ENCODE results near the gene FUZ. TPM values are rescaled to one million over a fixed set of nuclear protein-coding genes. Genes with fewer than 3 reads are reported as not detected.

Gene FUZ
- total and polyA plus RNA-seq, 2 experiments from 2014 or later: 11.7 to 21.1 TPM

DNA sequence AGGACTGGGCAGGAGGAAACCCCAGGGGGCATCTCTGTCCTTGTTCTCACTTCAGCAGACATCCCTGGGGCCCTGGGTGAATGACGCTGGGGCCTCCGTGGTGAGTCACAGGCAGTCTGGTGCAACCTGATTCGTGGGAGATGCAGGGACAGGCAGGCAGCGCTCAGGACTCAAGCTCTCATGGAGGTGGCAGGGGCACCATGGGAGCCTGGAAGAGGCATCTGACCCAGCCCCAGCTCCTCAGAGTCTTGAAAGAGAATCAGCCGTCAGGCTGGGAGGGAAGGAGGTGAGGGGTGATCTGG is 23.9 kb upstream of the FUZ start:
- 88 to 90% methylated on average over 5 of the region's 5 CpGs for WGBS, 2 experiments (ENCODE audit: low coverage in 1 of 2, low lambda C conversion rate in 2 of 2, missing lambda C conversion rate in 2 of 2)
- Histone ChIP-seq H3K4me3 (no peak overlapping the region), H3F3A (ENCODE audit: insufficient read depth) (0 out of 2 replicates have a peak, but pooled peaks cover 6% of the 10 kb centered on the region), H4K20me1 (ENCODE audit: insufficient read depth) (no peaks in the 10 kb centered on the region), H3K9me2 (ENCODE audit: insufficient read depth) (no peaks in the 10 kb centered on the region), H3K27ac (no peak overlapping the region), H3K79me2 (ENCODE audit: insufficient read depth) (no peaks in the 10 kb centered on the region), H3K9ac (no peak overlapping the region), H3K27me3 (replicated peaks; ENCODE audit: insufficient read depth) (no peaks in the 10 kb centered on the region), H2AFZ (no peak overlapping the region), H3K4me1 (ENCODE audit: insufficient read depth) (no peaks in the 10 kb centered on the region), H3K36me3 (ENCODE audit: low read depth) (peaks cover 11% of the 10 kb centered on the region; the same call in 1 of the 2 replicates), H3K9me3 (ENCODE audit: low read depth) (no peaks in the 10 kb centered on the region), H3K4me2 (ENCODE audit: unreplicated experiment) (no peak overlapping the region)
- in situ Hi-C loops (cut with MboI): no loop called here
- DNase-seq: no peak
- TF ChIP-seq EZH2phosphoT487 (IDR thresholded peaks at IDR 0.05; ENCODE audit: insufficient read depth, low read depth) (no peak), EZH2 (IDR thresholded peaks at IDR 0.05; ENCODE audit: insufficient read depth, poor library complexity, severe bottlenecking) (no peak)

DNA sequence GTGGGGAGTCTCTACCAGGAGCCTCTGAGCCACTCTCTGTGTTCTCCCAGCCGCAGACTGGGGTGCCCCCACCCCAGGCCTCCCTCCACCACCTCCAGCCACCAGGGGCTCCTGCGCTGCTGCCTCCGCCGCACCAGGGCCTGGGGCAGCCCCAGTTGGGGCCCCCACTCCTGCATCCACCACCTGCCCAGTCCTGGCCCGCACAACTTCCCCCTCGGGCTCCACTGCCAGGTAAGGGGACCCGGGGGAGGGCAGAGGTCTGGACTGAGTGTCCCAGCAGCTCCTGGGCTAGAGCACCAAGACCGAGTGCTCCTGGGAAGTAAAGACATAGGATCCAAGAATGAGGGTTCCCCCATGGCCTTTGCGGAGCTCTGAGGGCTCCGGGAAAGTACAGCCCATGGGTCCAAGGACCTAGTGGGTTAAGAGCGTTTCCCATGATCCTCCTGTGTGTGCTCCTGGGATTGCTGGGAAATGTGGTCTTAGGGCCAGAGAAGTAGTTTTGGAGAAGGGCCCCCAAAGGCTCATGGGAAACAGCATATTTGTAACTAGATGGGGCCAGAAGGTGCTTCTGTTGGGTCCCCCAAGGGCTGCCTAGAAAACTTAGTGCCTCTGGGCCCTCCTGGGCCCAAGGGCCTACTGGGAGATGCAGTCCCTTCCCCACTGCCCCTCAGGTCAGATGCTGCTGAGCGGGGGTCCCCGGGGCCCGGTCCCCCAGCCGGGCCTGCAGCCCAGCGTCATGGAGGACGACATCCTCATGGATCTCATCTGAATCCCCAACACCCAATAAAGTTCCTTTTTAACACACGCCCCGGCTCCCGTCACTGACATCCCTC is 23.3 kb upstream of the FUZ start:
- Histone ChIP-seq H3K9ac (no peak overlapping the region), H3K36me3 (ENCODE audit: low read depth) (peaks cover 11% of the 10 kb centered on the region; the same call in 1 of the 2 replicates), H3K9me2 (ENCODE audit: insufficient read depth) (no peaks in the 10 kb centered on the region), H4K20me1 (ENCODE audit: insufficient read depth) (no peaks in the 10 kb centered on the region), H3K79me2 (ENCODE audit: insufficient read depth) (no peaks in the 10 kb centered on the region), H3F3A (ENCODE audit: insufficient read depth) (0 out of 2 replicates have a peak, but pooled peaks cover 6% of the 10 kb centered on the region), H3K4me1 (ENCODE audit: insufficient read depth) (no peaks in the 10 kb centered on the region), H3K4me2 (ENCODE audit: unreplicated experiment) (no peak overlapping the region), H3K27me3 (replicated peaks; ENCODE audit: insufficient read depth) (no peaks in the 10 kb centered on the region), H3K4me3 (no peak overlapping the region), H3K27ac (no peak overlapping the region), H2AFZ (no peak overlapping the region), H3K9me3 (ENCODE audit: low read depth) (no peaks in the 10 kb centered on the region)
- 93 to 96% methylated on average over 15 to 20 of the region's 20 CpGs for WGBS, 2 experiments (ENCODE audit: low coverage in 1 of 2, low lambda C conversion rate in 2 of 2, missing lambda C conversion rate in 2 of 2)
- TF ChIP-seq EZH2phosphoT487 (IDR thresholded peaks at IDR 0.05; ENCODE audit: insufficient read depth, low read depth) (no peak), EZH2 (IDR thresholded peaks at IDR 0.05; ENCODE audit: insufficient read depth, poor library complexity, severe bottlenecking) (no peak)
- in situ Hi-C loops (cut with MboI): no loop called here
- DNase-seq: no peak

DNA sequence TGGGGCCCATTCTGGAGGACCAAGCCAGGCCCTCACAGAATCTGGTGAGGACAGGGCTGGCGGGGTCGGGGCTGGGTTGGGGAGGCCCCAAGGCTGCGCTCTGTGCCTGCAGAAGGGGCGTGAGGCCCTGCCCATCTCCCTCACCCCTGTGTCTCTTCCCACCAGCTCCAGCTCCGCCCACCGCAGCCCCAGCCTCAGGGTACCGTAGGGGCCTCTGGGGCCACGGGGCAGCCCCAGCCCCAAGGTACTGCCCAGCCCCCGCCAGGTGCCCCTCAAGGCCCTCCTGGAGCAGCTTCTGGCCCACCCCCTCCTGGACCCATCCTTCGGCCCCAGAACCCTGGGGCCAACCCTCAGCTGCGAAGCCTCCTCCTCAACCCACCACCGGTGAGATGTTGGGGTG is 22.5 kb upstream of the FUZ start:
- DNase-seq: no peak
- no peaks in the 10 kb centered on the region for H4K20me1 ChIP-seq (ENCODE audit: insufficient read depth)
- H3K4me2 ChIP-seq (ENCODE audit: unreplicated experiment): no peak overlapping the region
- no peaks in the 10 kb centered on the region for H3K27me3 ChIP-seq (replicated peaks; ENCODE audit: insufficient read depth)
- H3F3A ChIP-seq (ENCODE audit: insufficient read depth): no peaks in the 10 kb centered on the region
- H3K9ac ChIP-seq: no peak overlapping the region
- WGBS, 2 experiments (ENCODE audit: low coverage in 1 of 2, low lambda C conversion rate in 2 of 2, missing lambda C conversion rate in 2 of 2): 97 to 100% methylated on average over 4 to 12 of the region's 12 CpGs
- no peaks in the 10 kb centered on the region for H3K9me2 ChIP-seq (ENCODE audit: insufficient read depth)
- TF ChIP-seq EZH2 (IDR thresholded peaks at IDR 0.05; ENCODE audit: insufficient read depth, poor library complexity, severe bottlenecking) (no peak), EZH2phosphoT487 (IDR thresholded peaks at IDR 0.05; ENCODE audit: insufficient read depth, low read depth) (no peak)
- no peaks in the 10 kb centered on the region for H3K4me1 ChIP-seq (ENCODE audit: insufficient read depth)
- H3K4me3 ChIP-seq: no peak overlapping the region
- in situ Hi-C loops (cut with MboI): no loop called here
- H2AFZ ChIP-seq: no peak overlapping the region
- no peaks in the 10 kb centered on the region for H3K79me2 ChIP-seq (ENCODE audit: insufficient read depth)
- H3K36me3 ChIP-seq (ENCODE audit: low read depth): peaks cover 11% of the 10 kb centered on the region; the same call in 1 of the 2 replicates
- no peak overlapping the region for H3K27ac ChIP-seq
- no peaks in the 10 kb centered on the region for H3K9me3 ChIP-seq (ENCODE audit: low read depth)

DNA sequence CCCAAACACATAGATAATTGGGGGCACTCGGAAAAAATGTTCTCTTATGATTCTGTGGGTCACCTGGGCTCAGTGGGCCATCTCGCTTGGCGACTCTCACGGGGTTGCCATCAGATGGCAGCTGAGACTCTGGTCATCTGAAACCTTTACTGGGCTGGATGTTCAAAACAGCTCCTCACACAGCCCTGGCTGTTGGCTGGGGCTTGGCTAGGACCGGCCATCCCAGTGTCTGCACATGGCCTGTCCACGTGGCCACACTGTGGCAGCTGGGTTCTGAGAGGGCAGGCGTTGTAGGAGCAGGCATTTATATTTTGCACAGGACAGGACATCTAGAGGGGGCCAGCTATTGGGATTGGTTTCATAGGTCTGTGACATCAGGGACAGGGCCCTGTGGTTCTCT is 20.5 kb upstream of the FUZ start:
- Histone ChIP-seq H4K20me1 (ENCODE audit: insufficient read depth) (no peaks in the 10 kb centered on the region), H3K36me3 (ENCODE audit: low read depth) (peaks cover 4% of the 10 kb centered on the region; the same call in 1 of the 2 replicates), H3K9ac (no peak overlapping the region)

More for the DNA sequence above, 20.5 kb upstream of the FUZ start:
- WGBS, 2 experiments (ENCODE audit: low coverage in 1 of 2, low lambda C conversion rate in 2 of 2, missing lambda C conversion rate in 2 of 2): 90 to 93% methylated on average over 7 of the region's 7 CpGs
- Histone ChIP-seq H3K9me2 (ENCODE audit: insufficient read depth) (no peaks in the 10 kb centered on the region), H3K4me3 (no peak overlapping the region), H3K27ac (no peak overlapping the region), H3K9me3 (ENCODE audit: low read depth) (no peaks in the 10 kb centered on the region), H2AFZ (no peak overlapping the region), H3K4me2 (ENCODE audit: unreplicated experiment) (no peak overlapping the region), H3K79me2 (ENCODE audit: insufficient read depth) (no peaks in the 10 kb centered on the region), H3K27me3 (replicated peaks; ENCODE audit: insufficient read depth) (no peaks in the 10 kb centered on the region), H3F3A (ENCODE audit: insufficient read depth) (no peaks in the 10 kb centered on the region), H3K4me1 (ENCODE audit: insufficient read depth) (no peaks in the 10 kb centered on the region)
- TF ChIP-seq EZH2 (IDR thresholded peaks at IDR 0.05; ENCODE audit: insufficient read depth, poor library complexity, severe bottlenecking) (no peak), EZH2phosphoT487 (IDR thresholded peaks at IDR 0.05; ENCODE audit: insufficient read depth, low read depth) (no peak)
- DNase-seq: no peak
- in situ Hi-C loops (cut with MboI): no loop called here

All from GM23248 (cell line).